Activated CD8-positive, alpha-beta memory T cell treated with anti-CD3 and anti-CD28 coated beads for 48 hours (primary cell): ENCODE data around the gene PCSK1N.
"Not testable (repeated sequence)": the region's sequence is repeated elsewhere in the genome, so short reads cannot be mapped to it uniquely, and the experiment has no call there.

Experiments used
- DNase-seq, 3 experiments: peaks; one replicate each; pipeline ENCODE4 v3.0.0-alpha.2; 2020; ENCODE audit warnings: low read depth in 2 of 3, low spot score in 2 of 3

PCSK1N gene

DNA sequence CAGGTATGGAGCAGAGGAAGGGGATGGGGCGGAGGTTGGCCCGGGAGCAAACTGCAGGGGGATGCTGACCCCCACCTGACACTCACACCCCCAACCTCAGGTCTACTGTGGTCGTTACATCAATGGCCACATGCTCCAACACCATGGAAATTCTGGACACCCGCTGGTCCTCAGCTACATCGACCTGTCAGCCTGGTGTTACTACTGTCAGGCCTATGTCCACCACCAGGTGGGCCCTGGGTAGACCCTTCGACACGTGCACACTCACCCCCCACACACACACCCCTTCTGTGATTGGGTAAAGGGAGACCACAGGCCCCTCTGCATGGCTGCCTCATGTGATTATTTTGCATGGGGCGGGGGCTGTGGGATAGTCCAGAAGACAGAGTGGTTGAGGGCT, 11.3 kb downstream of the PCSK1N start:
- no peak for DNase-seq

DNA sequence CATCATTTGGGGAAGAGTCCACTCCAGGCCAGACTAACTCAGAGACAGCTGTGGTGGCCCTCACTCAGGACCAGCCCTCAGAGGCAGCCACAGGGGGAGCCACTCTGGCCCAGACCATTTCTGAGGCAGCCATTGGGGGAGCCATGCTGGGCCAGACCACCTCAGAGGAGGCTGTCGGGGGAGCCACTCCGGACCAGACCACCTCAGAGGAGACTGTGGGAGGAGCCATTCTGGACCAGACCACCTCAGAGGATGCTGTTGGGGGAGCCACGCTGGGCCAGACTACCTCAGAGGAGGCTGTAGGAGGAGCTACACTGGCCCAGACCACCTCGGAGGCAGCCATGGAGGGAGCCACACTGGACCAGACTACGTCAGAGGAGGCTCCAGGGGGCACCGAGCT, 12.4 kb downstream of the PCSK1N start:
- DNase-seq, result no peak

- not testable (repeated sequence) for DNase-seq
Measured at GRCh38 chrX:48819394-48819793, 16.0 kb downstream of the PCSK1N start.

DNA sequence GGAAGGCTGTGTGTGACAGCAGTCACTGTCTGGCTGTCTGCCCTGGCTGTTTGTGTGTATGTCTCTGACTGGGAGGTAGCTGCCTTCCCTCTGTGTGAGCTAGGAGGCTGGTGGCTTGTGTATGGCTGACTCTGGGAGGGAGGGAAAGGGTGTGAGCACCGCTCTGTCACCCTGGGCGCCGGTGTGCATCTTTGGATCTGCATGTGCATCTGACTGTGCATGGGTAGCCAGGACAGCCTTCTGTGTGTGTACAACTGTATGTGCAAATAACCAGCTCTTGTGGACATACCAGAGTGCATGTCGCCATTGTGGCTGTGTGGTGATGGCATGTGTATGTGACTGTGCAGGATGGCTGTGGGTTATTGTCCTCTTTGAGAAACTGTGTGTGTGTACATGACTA, 16.5 kb downstream of the PCSK1N start:
- no peak for DNase-seq

GRCh38 chrX:48818098-48818497, 17.3 kb downstream of the PCSK1N start:
- DNase-seq, result no peak

GRCh38 chrX:48816014-48816810, 19.2 kb downstream of the PCSK1N start:
- no peak for DNase-seq

GRCh38 chrX:48815266-48815665, 20.1 kb downstream of the PCSK1N start:
- DNase-seq, result no peak

DNA sequence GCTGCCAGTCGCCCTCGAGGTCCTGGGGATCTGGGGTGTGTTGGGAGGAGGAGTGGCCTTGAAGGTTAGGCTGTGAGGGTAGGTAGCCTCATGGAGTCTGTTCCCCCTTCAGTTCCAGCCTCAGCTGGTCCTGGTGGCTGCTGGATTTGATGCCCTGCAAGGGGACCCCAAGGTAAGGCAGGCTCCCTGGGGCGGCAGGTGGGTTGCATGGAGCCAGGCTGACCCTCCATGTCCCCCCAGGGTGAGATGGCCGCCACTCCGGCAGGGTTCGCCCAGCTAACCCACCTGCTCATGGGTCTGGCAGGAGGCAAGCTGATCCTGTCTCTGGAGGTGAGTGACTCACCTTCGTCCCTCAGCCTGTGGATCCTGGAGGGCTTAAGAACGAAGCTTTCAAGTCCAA, 20.7 kb downstream of the PCSK1N start:
- no peak for DNase-seq

DNA sequence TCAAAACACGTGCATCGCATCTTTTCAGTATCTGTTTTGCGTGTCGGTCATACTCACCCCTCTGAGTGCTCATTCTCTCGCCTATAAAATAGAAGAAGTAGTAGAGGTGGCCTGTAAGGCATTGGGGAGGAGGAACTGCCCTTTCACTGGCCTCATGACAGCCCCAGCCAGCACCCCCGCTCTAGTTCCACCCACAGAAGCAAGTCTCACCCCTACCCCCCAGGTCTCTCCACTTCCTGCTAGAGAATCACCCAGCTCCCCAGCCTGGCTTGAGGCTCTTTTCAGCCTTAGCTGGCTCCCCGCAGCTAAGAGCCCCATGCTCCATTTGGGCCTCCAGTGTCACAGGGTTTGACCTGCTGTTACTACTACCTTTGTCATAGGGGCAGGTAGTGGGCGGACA, 21.8 kb downstream of the PCSK1N start:
- no peak for DNase-seq

- DNase-seq, result no peak
Measured at GRCh38 chrX:48806081-48806480, 29.3 kb downstream of the PCSK1N start.

- no peak for DNase-seq
Measured at GRCh38 chrX:48802905-48803200, 32.6 kb downstream of the PCSK1N start.

DNA sequence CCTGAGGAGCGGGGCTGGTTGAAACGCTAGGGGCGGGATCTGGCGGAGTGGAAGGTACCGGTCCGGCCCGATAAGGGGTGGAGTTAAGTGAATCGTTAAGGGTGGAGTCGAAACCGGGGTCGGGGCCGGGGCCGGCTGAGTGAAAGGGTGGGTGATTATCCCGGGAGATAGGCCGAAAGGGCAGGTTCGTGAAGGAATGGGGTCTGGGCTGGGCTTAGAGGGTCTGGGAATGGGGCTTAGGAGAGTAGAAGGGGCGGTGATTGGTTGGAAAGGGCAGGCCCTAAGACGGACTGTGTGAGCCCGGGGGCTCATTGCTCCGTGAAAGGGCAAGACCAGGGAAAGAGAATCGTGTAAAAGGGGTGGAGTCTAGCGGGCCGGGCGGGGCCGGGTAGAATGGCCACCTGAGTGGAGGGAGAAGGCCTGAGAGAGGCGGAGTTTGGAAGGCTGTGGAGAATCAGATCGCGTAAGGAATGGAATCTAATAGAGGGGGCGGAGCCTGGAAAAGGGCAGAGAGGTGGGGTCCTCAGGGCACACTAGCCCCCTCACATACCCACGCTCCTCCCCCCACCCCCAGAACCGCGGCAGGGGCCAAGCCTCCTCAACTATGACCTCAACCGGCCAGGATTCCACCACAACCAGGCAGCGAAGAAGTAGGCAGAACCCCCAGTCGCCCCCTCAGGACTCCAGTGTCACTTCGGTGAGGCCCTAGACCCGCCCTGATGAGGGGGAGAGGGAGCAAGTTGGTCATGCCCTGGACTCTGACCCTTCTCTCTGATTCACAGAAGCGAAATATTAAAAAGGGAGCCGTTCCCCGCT, 33.1 kb downstream of the PCSK1N start:
- DNase-seq, result peak in 2 of 3 experiments; percentile 54 to 57

DNA sequence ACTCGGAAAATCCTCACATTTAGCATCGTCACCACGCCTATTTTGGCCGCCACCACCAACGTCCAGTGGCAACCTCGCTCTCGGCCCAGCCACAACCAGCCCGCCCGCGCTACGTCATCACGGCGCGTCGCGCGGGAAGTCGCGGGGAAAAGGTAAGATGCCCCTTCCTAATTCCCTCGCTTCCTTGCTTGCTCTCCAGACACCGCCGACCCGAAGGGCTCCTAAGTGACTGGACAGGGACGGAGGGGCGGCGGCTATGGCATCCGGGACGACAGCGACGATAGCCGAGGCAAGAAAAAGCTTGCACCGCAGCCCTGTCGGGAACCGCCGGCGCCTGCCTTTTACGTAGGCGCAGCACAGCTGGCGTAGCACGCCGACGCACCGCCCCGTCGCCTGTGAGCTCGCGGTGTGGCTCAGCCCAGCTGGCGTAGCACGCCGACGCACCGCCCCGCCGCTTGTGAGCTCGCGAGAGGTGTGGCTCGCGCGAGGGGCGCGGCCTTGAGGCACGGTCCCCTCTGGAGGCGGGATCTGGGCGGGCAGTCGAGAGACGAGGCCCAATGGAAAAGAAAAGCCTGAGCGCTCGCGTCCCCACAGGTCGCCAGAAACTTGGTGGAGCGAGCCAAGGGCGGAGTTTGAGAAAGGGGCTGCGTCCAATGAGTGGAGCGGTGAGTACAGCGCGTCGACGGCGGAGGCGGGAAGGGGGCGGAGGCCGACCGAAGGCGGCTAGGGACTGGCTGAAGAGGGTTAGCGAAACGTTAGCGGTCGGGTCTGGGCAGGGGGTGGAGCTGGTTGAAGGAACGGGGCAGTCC, 33.9 kb downstream of the PCSK1N start, which contains the start of gene HDAC6:
Gene HDAC6, plus strand, starts transcription at position 788 of the 809 bp plus-strand sequence. CDS start 626 bp downstream, outside the sequence.
- DNase-seq, result peak; percentile 58 to 89 (median 68)

DNA sequence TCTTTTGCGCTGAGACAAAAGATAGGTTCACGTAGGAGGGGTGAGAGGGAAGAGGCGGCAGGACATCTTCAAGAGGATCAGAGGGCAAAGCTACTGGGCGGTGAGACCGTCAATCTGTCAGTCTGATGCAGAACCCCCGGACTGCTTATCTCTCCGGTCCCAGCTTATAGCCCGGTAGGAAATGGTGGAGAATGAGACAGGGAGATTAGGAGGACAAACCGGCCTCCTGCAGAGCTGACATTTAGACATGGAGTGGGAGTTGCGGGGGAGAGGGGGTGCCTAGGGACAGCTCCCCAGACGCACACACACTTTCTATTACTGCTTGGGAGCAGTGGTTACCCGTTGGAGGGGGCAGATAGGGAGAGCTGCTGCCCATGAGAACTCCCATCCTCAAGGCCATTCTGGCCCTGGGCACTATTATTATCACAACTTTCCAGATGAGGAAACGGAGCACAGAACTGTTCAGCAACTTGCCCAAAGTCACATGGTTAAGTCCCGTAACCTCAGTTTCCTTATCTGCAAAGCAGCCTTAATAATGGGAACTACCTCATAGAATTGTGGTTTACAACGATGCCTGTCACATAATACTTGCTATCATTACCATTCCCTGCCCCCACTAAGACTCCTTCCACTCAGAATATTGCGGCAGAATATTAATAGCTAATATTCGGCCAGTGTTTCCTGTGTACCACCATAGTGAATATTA, 34.7 kb downstream of the PCSK1N start:
- DNase-seq, result no peak

GRCh38 chrX:48798318-48798717, 37.1 kb downstream of the PCSK1N start:
- no peak for DNase-seq

DNA sequence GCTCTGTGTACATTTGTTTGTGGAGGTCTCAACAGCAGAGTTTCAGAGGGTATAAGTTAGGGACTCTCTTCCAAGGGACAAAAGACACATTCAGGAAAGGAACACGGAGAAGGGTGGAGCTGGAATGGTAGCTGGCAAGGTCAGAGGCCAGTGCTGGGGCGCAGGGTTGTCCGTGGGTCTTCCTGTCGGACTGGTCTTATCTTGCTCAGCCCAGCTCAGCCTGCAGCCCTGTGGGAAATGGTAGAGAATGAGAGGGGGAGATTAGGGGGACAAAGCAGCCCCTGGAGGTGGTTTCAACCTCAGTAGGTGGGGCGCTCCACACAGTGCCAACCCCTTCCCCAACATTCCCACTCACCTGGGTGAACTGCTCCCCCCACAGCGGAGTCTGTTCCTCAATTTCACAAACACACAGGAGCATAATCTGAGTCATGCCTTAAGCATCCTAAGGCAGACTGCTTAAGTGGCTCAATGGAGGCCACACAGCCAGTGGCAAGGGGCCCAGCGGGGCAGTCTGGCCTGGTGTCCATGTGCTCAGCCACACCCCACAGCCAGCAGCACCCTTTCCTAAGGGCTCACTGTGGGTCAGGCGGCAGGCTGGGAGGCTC, 40.4 kb downstream of the PCSK1N start:
- DNase-seq, result no peak

GRCh38 chrX:48794340-48794910, 41.0 kb downstream of the PCSK1N start:
- DNase-seq, result no peak

- no peak for DNase-seq
Measured at GRCh38 chrX:48793935-48794334, 41.5 kb downstream of the PCSK1N start.

GRCh38 chrX:48792219-48792618, 43.2 kb downstream of the PCSK1N start:
- no peak for DNase-seq
